Naive thymus-derived CD4-positive, alpha-beta T cell (primary cell): ENCODE results near the gene TECTB. TPM values are rescaled to one million over a fixed set of nuclear protein-coding genes. Genes with fewer than 3 reads are reported as not detected.

Experiments
- ATAC-seq: fragments of 150-1000 bp; cut with Tn5 transposase; 2 replicates; pipeline ENCODE4 v1.10.0; 2021; ENCODE audit warnings: mild to moderate bottlenecking, moderate library complexity
- CTCF ChIA-PET: fragments of 350-600 bp; sonication (Branson Sonifier 250); formaldehyde crosslinking; loops from one replicate; lab custom pipeline; 2021; ENCODE audit warnings: antibody characterized with exemption; lab: Charles Lee
- POLR2A ChIA-PET: fragments of 350-600 bp; sonication (Branson Sonifier 250); formaldehyde crosslinking; loops from one replicate; lab custom pipeline; 2021; ENCODE audit warnings: antibody characterized with exemption, inconsistent platforms; lab: Charles Lee
- DNase-seq, 9 donors: peaks; one replicate each; pipeline versions ENCODE4 v3.0.0 to v3.0.0-alpha.2; 2020 to 2022; ENCODE audit warnings: mixed read lengths in 1 of 9
- H3K27ac ChIP-seq: one replicate; pipeline ENCODE4 v1.7.0; 2013; ENCODE audit warnings: mild to moderate bottlenecking, low read depth, low read length, moderate library complexity
- H3K27me3 ChIP-seq, 2 donors: one replicate each; pipeline ENCODE4 v1.7.0; 2013; ENCODE audit warnings: low read length in 2 of 2, mild to moderate bottlenecking in 2 of 2, moderate library complexity in 2 of 2; ENCODE audit not compliant: control insufficient read depth in 2 of 2, insufficient read depth in 2 of 2
- H3K36me3 ChIP-seq, 3 experiments: 1 replicate in 2 of 3; 2 replicates in 1 of 3; pipeline ENCODE4 v1.7.0; 2013; ENCODE audit warnings: low read length in 3 of 3, mild to moderate bottlenecking in 3 of 3, moderate library complexity in 1 of 3; ENCODE audit not compliant: insufficient read depth in 3 of 3, control insufficient read depth in 2 of 3
- H3K4me1 ChIP-seq, 2 donors: one replicate each; pipeline ENCODE4 v1.7.0; 2013; ENCODE audit warnings: low read length in 2 of 2, mild to moderate bottlenecking in 2 of 2, moderate library complexity in 1 of 2; ENCODE audit not compliant: control insufficient read depth in 2 of 2, insufficient read depth in 2 of 2
- H3K4me3 ChIP-seq: 2 replicates; pipeline ENCODE4 v1.7.0; 2013; ENCODE audit warnings: mild to moderate bottlenecking, low read length
- H3K9me3 ChIP-seq, 3 experiments: 1 replicate in 2 of 3; 2 replicates in 1 of 3; pipeline ENCODE4 v1.7.0; 2013; ENCODE audit warnings: low read length in 3 of 3; ENCODE audit not compliant: control insufficient read depth in 2 of 3
- H3K27ac Mint-ChIP-seq, 9 donors: one replicate each; pipeline ENCODE4 v1.8.0; 2020 to 2022; ENCODE audit warnings: mixed read lengths in 9 of 9, mild to moderate bottlenecking in 8 of 9, moderate library complexity in 5 of 9, inconsistent platforms in 2 of 9
- H3K27me3 Mint-ChIP-seq, 5 donors: one replicate each; pipeline ENCODE4 v1.8.0; 2021 to 2022; ENCODE audit warnings: mixed read lengths in 5 of 5, mild to moderate bottlenecking in 1 of 5
- H3K36me3 Mint-ChIP-seq, 5 donors: one replicate each; pipeline ENCODE4 v1.8.0; 2020 to 2022; ENCODE audit warnings: mixed read lengths in 5 of 5, mild to moderate bottlenecking in 3 of 5, inconsistent platforms in 1 of 5
- H3K4me1 Mint-ChIP-seq, 7 donors: one replicate each; pipeline ENCODE4 v1.8.0; 2020 to 2022; ENCODE audit warnings: mixed read lengths in 7 of 7, mild to moderate bottlenecking in 3 of 7, inconsistent platforms in 1 of 7
- H3K4me3 Mint-ChIP-seq, 10 donors: one replicate each; pipeline ENCODE4 v1.8.0; 2020 to 2022; ENCODE audit warnings: mild to moderate bottlenecking in 10 of 10, mixed read lengths in 10 of 10, moderate library complexity in 6 of 10, inconsistent platforms in 2 of 10
- H3K9me3 Mint-ChIP-seq, 11 donors: one replicate each; pipeline ENCODE4 v1.8.0; 2020 to 2022; ENCODE audit warnings: mixed read lengths in 11 of 11, mild to moderate bottlenecking in 4 of 11, inconsistent platforms in 1 of 11, moderate library complexity in 1 of 11
- intact Hi-C, 2 donors: fragments of 100-400 bp; cut with micrococcal nuclease; formaldehyde crosslinking; loops; one replicate each; pipeline ENCODE4 v1.15.1; 2023
- polyA plus RNA-seq, 2 donors: library from polyadenylated mRNA; unstranded; fragments of 300-500 nt; fragmentation: Illumina TruSeq; gene quantifications; one replicate each; pipeline ENCODE4 v1.2.3, GENCODE V29; 2021
- total RNA-seq, 6 experiments: library from RNA in 5 of 6; stranded (reverse) in 5 of 6; gene quantifications; 1 replicate in 5 of 6; 2 replicates in 1 of 6; pipeline ENCODE4 v1.2.3 and lab custom pipeline; 2021 to 2026

TECTB gene
- total and polyA plus RNA-seq, 7 experiments from 2014 or later, result not detected

- no peaks in the 10 kb centered on the region for H3K9me3 Mint-ChIP-seq
- no peaks in the 10 kb centered on the region for H3K36me3 ChIP-seq
- no peaks in the 10 kb centered on the region for H3K9me3 ChIP-seq
- no peaks in the 10 kb centered on the region for H3K36me3 Mint-ChIP-seq
- no peaks in the 10 kb centered on the region for H3K4me1 Mint-ChIP-seq
- no peak overlapping the region for H3K4me3 ChIP-seq
- no peak for DNase-seq
- no peak overlapping the region for H3K27ac Mint-ChIP-seq
- H3K27me3 Mint-ChIP-seq, result peaks cover 12 to 29% (median 13%) of the 10 kb centered on the region in 5 donors
- no peaks in the 10 kb centered on the region for H3K27me3 ChIP-seq
- no peaks in the 10 kb centered on the region for H3K4me1 ChIP-seq
- no peak overlapping the region for H3K27ac ChIP-seq
- ATAC-seq, result no peak
- ChIA-PET POLR2A (no interaction called here), CTCF (no interaction called here)
- intact Hi-C loops, result no loop called here
- H3K4me3 Mint-ChIP-seq, result no peak overlapping the region
Measured at GRCh38 chr10:112289373-112290053, 6.3 kb downstream of the TECTB start.

GRCh38 chr10:112290054-112290373, 6.8 kb downstream of the TECTB start:
- no peaks in the 10 kb centered on the region for H3K4me1 Mint-ChIP-seq
- DNase-seq (no peak), ATAC-seq (no peak)
- no peaks in the 10 kb centered on the region for H3K4me1 ChIP-seq
- no peaks in the 10 kb centered on the region for H3K27me3 ChIP-seq
- ChIA-PET CTCF (no interaction called here), POLR2A (no interaction called here)
- H3K36me3 Mint-ChIP-seq, result no peaks in the 10 kb centered on the region
- no peaks in the 10 kb centered on the region for H3K9me3 Mint-ChIP-seq
- no peak overlapping the region for H3K27ac ChIP-seq
- H3K9me3 ChIP-seq, result no peaks in the 10 kb centered on the region
- H3K36me3 ChIP-seq, result no peaks in the 10 kb centered on the region
- intact Hi-C loops, result no loop called here
- no peak overlapping the region for H3K4me3 ChIP-seq
- no peak overlapping the region for H3K4me3 Mint-ChIP-seq
- H3K27me3 Mint-ChIP-seq, result peaks cover 13 to 30% (median 15%) of the 10 kb centered on the region in 5 donors
- H3K27ac Mint-ChIP-seq, result no peak overlapping the region

GRCh38 chr10:112294169-112294568, 11.0 kb downstream of the TECTB start:
- peaks cover 7 to 27% (median 13%) of the 10 kb centered on the region in 5 donors for H3K27me3 Mint-ChIP-seq

GRCh38 chr10:112295853-112296830, 12.9 kb downstream of the TECTB start:
- no peaks in the 10 kb centered on the region for H3K4me1 ChIP-seq
- H3K27me3 ChIP-seq, result no peaks in the 10 kb centered on the region
- CTCF ChIA-PET, result no interaction called here
- no peak for DNase-seq
- H3K36me3 Mint-ChIP-seq, result no peaks in the 10 kb centered on the region
- no peak overlapping the region for H3K27ac Mint-ChIP-seq
- H3K9me3 ChIP-seq, result no peaks in the 10 kb centered on the region
- ATAC-seq, result no peak
- H3K27ac ChIP-seq, result no peak overlapping the region
- POLR2A ChIA-PET, result no interaction called here
- peaks cover 7 to 27% (median 16%) of the 10 kb centered on the region in 5 donors for H3K27me3 Mint-ChIP-seq
- intact Hi-C loops, result no loop called here
- no peak overlapping the region for H3K4me3 ChIP-seq
- no peaks in the 10 kb centered on the region for H3K9me3 Mint-ChIP-seq
- no peaks in the 10 kb centered on the region for H3K4me1 Mint-ChIP-seq
- no peak overlapping the region for H3K4me3 Mint-ChIP-seq
- no peaks in the 10 kb centered on the region for H3K36me3 ChIP-seq

More at GRCh38 chr10:112294169-112294568, 11.0 kb downstream of the TECTB start:
- no peak overlapping the region for H3K27ac ChIP-seq
- CTCF ChIA-PET, result interaction anchor here (0.6 to 1.6 kb wide), 3 partner anchors 13 to 20 kb away, joined by 3 read pairs; no protein-coding TSS in a partner anchor
- no peak overlapping the region for H3K4me3 ChIP-seq
- POLR2A ChIA-PET, result no interaction called here
- intact Hi-C loops, result no loop called here
- Mint-ChIP-seq H3K4me3 (no peak overlapping the region), H3K27ac (no peak overlapping the region), H3K9me3 (no peaks in the 10 kb centered on the region), H3K36me3 (no peaks in the 10 kb centered on the region), H3K4me1 (no peaks in the 10 kb centered on the region)
- H3K36me3 ChIP-seq, result no peaks in the 10 kb centered on the region
- no peaks in the 10 kb centered on the region for H3K27me3 ChIP-seq
- no peak for ATAC-seq
- H3K4me1 ChIP-seq, result no peaks in the 10 kb centered on the region
- H3K9me3 ChIP-seq, result no peaks in the 10 kb centered on the region
- DNase-seq, result no peak

- no peaks in the 10 kb centered on the region for H3K4me1 Mint-ChIP-seq
- H3K4me1 ChIP-seq, result no peaks in the 10 kb centered on the region
- intact Hi-C loops, result no loop called here
- H3K27ac Mint-ChIP-seq, result no peak overlapping the region
- H3K9me3 Mint-ChIP-seq, result no peaks in the 10 kb centered on the region
- H3K9me3 ChIP-seq, result no peaks in the 10 kb centered on the region
- no peak overlapping the region for H3K27ac ChIP-seq
- ATAC-seq (no peak), DNase-seq (no peak)
- H3K4me3 Mint-ChIP-seq, result no peak overlapping the region
- H3K36me3 ChIP-seq, result no peaks in the 10 kb centered on the region
- H3K36me3 Mint-ChIP-seq, result no peaks in the 10 kb centered on the region
- POLR2A ChIA-PET, result no interaction called here
- no peak overlapping the region for H3K4me3 ChIP-seq
- CTCF ChIA-PET, result no interaction called here
- peaks cover 7 to 27% (median 16%) of the 10 kb centered on the region in 5 donors for H3K27me3 Mint-ChIP-seq
- no peaks in the 10 kb centered on the region for H3K27me3 ChIP-seq
Measured at GRCh38 chr10:112296908-112297331, 13.7 kb downstream of the TECTB start.

- no peak overlapping the region for H3K27ac ChIP-seq
- H3K4me1 ChIP-seq, result no peaks in the 10 kb centered on the region
- ATAC-seq (no peak), DNase-seq (no peak)
- CTCF ChIA-PET, result no interaction called here
- no peaks in the 10 kb centered on the region for H3K36me3 ChIP-seq
- no peak overlapping the region for H3K4me3 ChIP-seq
- no peaks in the 10 kb centered on the region for H3K27me3 ChIP-seq
- H3K9me3 Mint-ChIP-seq, result no peaks in the 10 kb centered on the region
- no peak overlapping the region for H3K4me3 Mint-ChIP-seq
- intact Hi-C loops, result no loop called here
- POLR2A ChIA-PET, result no interaction called here
- H3K27me3 Mint-ChIP-seq, result peaks cover 0 to 23% (median 17%) of the 10 kb centered on the region in 5 donors
- no peaks in the 10 kb centered on the region for H3K4me1 Mint-ChIP-seq
- no peaks in the 10 kb centered on the region for H3K36me3 Mint-ChIP-seq
- H3K9me3 ChIP-seq, result no peaks in the 10 kb centered on the region
- no peak overlapping the region for H3K27ac Mint-ChIP-seq
Measured at GRCh38 chr10:112298581-112298980, 15.4 kb downstream of the TECTB start.
